B cell (primary cell): Measurements from ENCODE around the gene PREX1. TPM values are rescaled to one million over a fixed set of nuclear protein-coding genes. Genes with fewer than 3 reads are reported as not detected.

ENCODE experiments used
- ATAC-seq: fragments of 200-7000 bp; cut with Tn5 transposase; one replicate; pipeline ENCODE4 v1.10.0; 2021; ENCODE audit warnings: low read depth, mild to moderate bottlenecking, moderate number of reproducible peaks, moderate library complexity
- CTCF ChIA-PET: fragments of 350-600 bp; sonication (Branson Sonifier 250); formaldehyde crosslinking; loops from one replicate; lab custom pipeline; 2021; ENCODE audit warnings: antibody characterized with exemption, inconsistent platforms; lab: Charles Lee
- POLR2A ChIA-PET: fragments of 350-600 bp; sonication (Branson Sonifier 250); formaldehyde crosslinking; loops from one replicate; lab custom pipeline; 2021; ENCODE audit warnings: antibody characterized with exemption; lab: Charles Lee
- DNase-seq: peaks from one replicate; pipeline ENCODE4 v3.0.0; 2013
- H2AFZ ChIP-seq: 2 replicates; pipeline ENCODE4 v1.6.1; 2012; ENCODE audit warnings: mild to moderate bottlenecking, low read depth, low read length; ENCODE audit not compliant: insufficient read depth, poor library complexity, severe bottlenecking
- H3K27ac ChIP-seq, 2 donors: 1 replicate in 1 of 2; 2 replicates in 1 of 2; pipeline ENCODE4 v1.5.1; 2012 to 2013; ENCODE audit warnings: low read length in 2 of 2, mild to moderate bottlenecking in 2 of 2, moderate library complexity in 1 of 2
- H3K27me3 ChIP-seq, 4 experiments: fragments of 200-600 bp in 1 of 4; sonication (generic) in 1 of 4; replicated peaks in 1 of 4; 1 replicate in 2 of 4; 2 replicates in 2 of 4; pipeline versions ENCODE4 v1.6.1 to v1.7.0; 2013 to 2016; ENCODE audit warnings: low read length in 3 of 4, mild to moderate bottlenecking in 2 of 4, mixed read lengths in 1 of 4, moderate library complexity in 1 of 4; ENCODE audit not compliant: insufficient read depth in 4 of 4, control insufficient read depth in 3 of 4; ENCODE audit errors: control extremely low read depth in 1 of 4
- H3K36me3 ChIP-seq, 2 experiments: replicated peaks in 1 of 2; 1 replicate in 1 of 2; 2 replicates in 1 of 2; pipeline versions ENCODE4 v1.6.1 to v1.7.1; 2013; ENCODE audit warnings: low read length in 1 of 2; ENCODE audit not compliant: insufficient read depth in 2 of 2, control insufficient read depth in 1 of 2; ENCODE audit errors: control extremely low read depth in 1 of 2, extremely low read depth in 1 of 2
- H3K4me1 ChIP-seq, 2 donors: fragments of 200-600 bp in 1 of 2; sonication (generic) in 1 of 2; 1 replicate in 1 of 2; 2 replicates in 1 of 2; pipeline versions ENCODE4 v1.5.1 to v1.6.1; 2013 to 2017; ENCODE audit warnings: low read length in 2 of 2; ENCODE audit not compliant: control insufficient read depth in 2 of 2, insufficient read depth in 2 of 2
- H3K4me2 ChIP-seq: replicated peaks from 2 replicates; pipeline ENCODE3; 2012; ENCODE audit warnings: mild to moderate bottlenecking, low read depth, low read length; ENCODE audit not compliant: poor library complexity, severe bottlenecking
- H3K4me3 ChIP-seq, 5 experiments: fragments of 200-600 bp in 1 of 5; sonication (generic) in 1 of 5; 1 replicate in 3 of 5; 2 replicates in 2 of 5; pipeline versions ENCODE4 v1.5.1 to v1.7.0; 2011 to 2016; ENCODE audit warnings: low read length in 4 of 5, mild to moderate bottlenecking in 4 of 5, low read depth in 2 of 5, control low read depth in 1 of 5, moderate library complexity in 1 of 5; ENCODE audit not compliant: insufficient read depth in 1 of 5; ENCODE audit errors: control extremely low read depth in 1 of 5, extremely low read depth in 1 of 5
- H3K79me2 ChIP-seq: fragments of 200-600 bp; sonication (generic); one replicate; pipeline ENCODE4 v1.6.0; 2016; ENCODE audit warnings: low read length; ENCODE audit not compliant: control insufficient read depth, insufficient read depth
- H3K9ac ChIP-seq: fragments of 200-600 bp; sonication (generic); 2 replicates; pipeline ENCODE4 v1.6.1; 2017; ENCODE audit warnings: mild to moderate bottlenecking, low read length, moderate library complexity
- H3K9me3 ChIP-seq, 3 donors: one replicate each; pipeline versions ENCODE4 v1.6.1 to v1.7.1; 2013; ENCODE audit warnings: low read length in 2 of 3; ENCODE audit not compliant: control insufficient read depth in 2 of 3, insufficient read depth in 1 of 3; ENCODE audit errors: control extremely low read depth in 1 of 3
- H4K20me1 ChIP-seq: 2 replicates; pipeline ENCODE4 v1.6.0; 2012; ENCODE audit warnings: mild to moderate bottlenecking, low read length; ENCODE audit not compliant: insufficient read depth, control insufficient read depth, poor library complexity, severe bottlenecking
- H3K27ac Mint-ChIP-seq: one replicate; pipeline ENCODE4 v1.8.0; 2021; ENCODE audit warnings: mixed read lengths
- H3K27me3 Mint-ChIP-seq: one replicate; pipeline ENCODE4 v1.8.0; 2021; ENCODE audit warnings: mixed read lengths
- H3K4me1 Mint-ChIP-seq: one replicate; pipeline ENCODE4 v1.8.0; 2021; ENCODE audit warnings: mixed read lengths
- H3K4me3 Mint-ChIP-seq: one replicate; pipeline ENCODE4 v1.8.0; 2021; ENCODE audit warnings: mixed read lengths
- H3K9me3 Mint-ChIP-seq: one replicate; pipeline ENCODE4 v1.8.0; 2022; ENCODE audit warnings: mixed read lengths; ENCODE audit not compliant: insufficient read depth
- EZH2 ChIP-seq: IDR thresholded peaks from 2 replicates; pipeline ENCODE4 v1.6.1; 2012; ENCODE audit warnings: borderline replicate concordance, low read depth, mild to moderate bottlenecking, moderate library complexity, low read length; ENCODE audit not compliant: insufficient read depth, poor library complexity, severe bottlenecking
- WGBS: methylation state at CpG from one replicate; pipeline ENCODE4 v1.1.5; 2013; ENCODE audit warnings: missing lambda C conversion rate; ENCODE audit not compliant: insufficient coverage; 5-methylcytosine and 5-hydroxymethylcytosine counted together
- intact Hi-C: fragments of 100-400 bp; cut with micrococcal nuclease; formaldehyde crosslinking; loops from one replicate; pipeline ENCODE4 v1.10.0; 2022
- polyA plus RNA-seq: library from polyadenylated mRNA; depleted of rRNA; stranded (reverse); fragments of >200 nt; gene quantifications from 2 replicates; pipeline ENCODE4 v1.2.3, GENCODE V29; 2012
- total RNA-seq, 2 donors: library from RNA; stranded (reverse); fragments of 120-200 nt in 1 of 2; gene quantifications; 1 replicate in 1 of 2; 2 replicates in 1 of 2; pipeline versions ENCODE4 v1.2.3 to v1.2.4, GENCODE V29; 2013 to 2022
- TF ChIP-seq, protein P1 (sequence below): fragments of 200-600 bp; IDR thresholded peaks from one replicate; pipeline ENCODE4 v1.8.0; 2022; ENCODE audit warnings: antibody characterized with exemption, mild to moderate bottlenecking

Gene PREX1
- total and polyA plus RNA-seq, 2 donors (not counting 1 experiment from before 2014, with no cell fraction given): 79.1 to 99.4 TPM

DNA sequence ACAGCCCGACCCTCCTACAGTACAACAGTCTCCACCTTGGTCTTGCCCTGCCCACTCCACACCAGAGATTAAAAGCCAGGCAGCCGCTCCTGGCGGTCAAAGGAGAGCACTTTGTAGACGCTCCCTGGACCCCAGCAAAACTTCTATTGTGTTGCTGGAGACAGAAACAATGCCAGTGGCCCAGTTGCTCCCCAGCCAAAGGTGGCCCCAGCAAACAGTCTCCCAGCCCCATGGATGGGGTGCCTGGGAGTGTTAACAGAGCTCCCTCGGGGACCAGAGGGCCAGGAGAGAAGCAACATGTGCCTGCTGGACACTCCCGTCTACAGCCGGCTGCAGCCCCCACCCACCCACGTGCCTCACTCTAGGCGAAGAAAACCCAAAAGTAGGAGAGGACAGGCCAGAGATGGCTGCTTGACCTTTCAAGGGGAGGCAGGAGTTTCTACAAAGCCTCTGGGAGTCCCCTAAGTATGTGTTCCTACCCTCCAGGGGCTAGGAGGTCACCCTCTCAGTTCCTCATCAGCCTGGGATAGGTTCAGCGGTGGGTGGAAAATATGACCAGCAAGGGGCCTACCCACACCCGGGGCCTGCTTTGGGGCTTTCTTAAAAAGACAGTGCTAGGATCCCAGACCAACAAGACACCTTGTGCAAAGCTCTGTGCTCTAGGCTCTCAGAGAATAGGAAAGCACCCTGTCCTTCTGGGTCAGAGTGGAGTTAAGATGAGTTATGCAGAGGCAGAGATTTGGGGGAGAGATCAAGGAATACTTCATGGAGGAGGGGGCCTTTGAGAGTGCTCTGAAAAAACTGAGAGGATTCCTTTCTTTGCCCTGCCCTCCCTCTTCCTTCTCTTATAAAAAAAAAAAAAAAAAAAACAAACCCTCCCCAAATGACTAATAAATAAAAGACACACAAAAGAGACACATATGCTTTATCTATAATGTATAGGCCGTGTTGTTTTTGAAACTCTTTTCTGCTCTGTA, 19.0 kb upstream of the PREX1 start:
- no peaks in the 10 kb centered on the region for H3K27me3 Mint-ChIP-seq
- intact Hi-C loops: loop anchor here (1.0 to 2.0 kb wide), 3 partner anchors 19 to 74 kb away; partner anchors contain the start of gene ARFGEF2
- CTCF ChIA-PET: interaction anchor here (0.7 to 1.4 kb wide), 3 partner anchors 40 to 147 kb away, joined by 3 to 5 read pairs (median 3); no protein-coding TSS in a partner anchor
- no peaks in the 10 kb centered on the region for H3K36me3 ChIP-seq
- peak overlapping the region; percentile 34 for H2AFZ ChIP-seq
- H3K4me1 Mint-ChIP-seq: peaks cover 41% of the 10 kb centered on the region
- WGBS: 50% methylated on average over 7 of the region's 12 CpGs
- TF ChIP-seq, protein P1, sequence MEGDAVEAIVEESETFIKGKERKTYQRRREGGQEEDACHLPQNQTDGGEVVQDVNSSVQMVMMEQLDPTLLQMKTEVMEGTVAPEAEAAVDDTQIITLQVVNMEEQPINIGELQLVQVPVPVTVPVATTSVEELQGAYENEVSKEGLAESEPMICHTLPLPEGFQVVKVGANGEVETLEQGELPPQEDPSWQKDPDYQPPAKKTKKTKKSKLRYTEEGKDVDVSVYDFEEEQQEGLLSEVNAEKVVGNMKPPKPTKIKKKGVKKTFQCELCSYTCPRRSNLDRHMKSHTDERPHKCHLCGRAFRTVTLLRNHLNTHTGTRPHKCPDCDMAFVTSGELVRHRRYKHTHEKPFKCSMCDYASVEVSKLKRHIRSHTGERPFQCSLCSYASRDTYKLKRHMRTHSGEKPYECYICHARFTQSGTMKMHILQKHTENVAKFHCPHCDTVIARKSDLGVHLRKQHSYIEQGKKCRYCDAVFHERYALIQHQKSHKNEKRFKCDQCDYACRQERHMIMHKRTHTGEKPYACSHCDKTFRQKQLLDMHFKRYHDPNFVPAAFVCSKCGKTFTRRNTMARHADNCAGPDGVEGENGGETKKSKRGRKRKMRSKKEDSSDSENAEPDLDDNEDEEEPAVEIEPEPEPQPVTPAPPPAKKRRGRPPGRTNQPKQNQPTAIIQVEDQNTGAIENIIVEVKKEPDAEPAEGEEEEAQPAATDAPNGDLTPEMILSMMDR: no peak
- TF ChIP-seq EZH2: no peak
- no peaks in the 10 kb centered on the region for H3K27me3 ChIP-seq
- peak overlapping the region; percentile 62 for H3K4me2 ChIP-seq
- H3K27ac ChIP-seq: no peak overlapping the region
- no peak overlapping the region for H3K9ac ChIP-seq
- POLR2A ChIA-PET: interaction anchor here (0.8 to 1.3 kb wide), 2 partner anchors 19 to 28 kb away, joined by 3 to 4 read pairs; partner anchors contain the start of gene PREX1
- H3K4me3 Mint-ChIP-seq: peak overlapping the region; percentile 64
- ATAC-seq: peak; percentile 95
- no peaks in the 10 kb centered on the region for H3K9me3 Mint-ChIP-seq
- H4K20me1 ChIP-seq: no peaks in the 10 kb centered on the region
- no peak overlapping the region for H3K4me3 ChIP-seq
- peaks cover 0 to 3% (median 0%) of the 10 kb centered on the region in 3 donors for H3K9me3 ChIP-seq
- no peaks in the 10 kb centered on the region for H3K79me2 ChIP-seq
- DNase-seq: peak; percentile 67
- H3K27ac Mint-ChIP-seq: peak overlapping the region; percentile 74
- H3K4me1 ChIP-seq: peaks cover 23 to 25% of the 10 kb centered on the region in 2 donors
